22Rv1 (cell line): ENCODE results near the gene TRPM3.

Source experiments
- ZFX ChIP-seq: fragments of 450-650 bp; IDR thresholded peaks from 2 replicates; pipeline ENCODE4 v1.6.1; 2017; ENCODE audit warnings: antibody characterized with exemption, borderline replicate concordance
- TF ChIP-seq, protein P1 (sequence below): fragments of 450-650 bp; IDR thresholded peaks from 2 replicates; pipeline ENCODE4 v1.5.1; 2017; ENCODE audit warnings: mild to moderate bottlenecking

GRCh38 chr9:70502690-70503089 is 618.7 kb downstream of the TRPM3 start:
- TF ChIP-seq, protein P1, sequence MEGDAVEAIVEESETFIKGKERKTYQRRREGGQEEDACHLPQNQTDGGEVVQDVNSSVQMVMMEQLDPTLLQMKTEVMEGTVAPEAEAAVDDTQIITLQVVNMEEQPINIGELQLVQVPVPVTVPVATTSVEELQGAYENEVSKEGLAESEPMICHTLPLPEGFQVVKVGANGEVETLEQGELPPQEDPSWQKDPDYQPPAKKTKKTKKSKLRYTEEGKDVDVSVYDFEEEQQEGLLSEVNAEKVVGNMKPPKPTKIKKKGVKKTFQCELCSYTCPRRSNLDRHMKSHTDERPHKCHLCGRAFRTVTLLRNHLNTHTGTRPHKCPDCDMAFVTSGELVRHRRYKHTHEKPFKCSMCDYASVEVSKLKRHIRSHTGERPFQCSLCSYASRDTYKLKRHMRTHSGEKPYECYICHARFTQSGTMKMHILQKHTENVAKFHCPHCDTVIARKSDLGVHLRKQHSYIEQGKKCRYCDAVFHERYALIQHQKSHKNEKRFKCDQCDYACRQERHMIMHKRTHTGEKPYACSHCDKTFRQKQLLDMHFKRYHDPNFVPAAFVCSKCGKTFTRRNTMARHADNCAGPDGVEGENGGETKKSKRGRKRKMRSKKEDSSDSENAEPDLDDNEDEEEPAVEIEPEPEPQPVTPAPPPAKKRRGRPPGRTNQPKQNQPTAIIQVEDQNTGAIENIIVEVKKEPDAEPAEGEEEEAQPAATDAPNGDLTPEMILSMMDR = no peak
- TF ChIP-seq ZFX = no peak
